HEK293 (cell line): Measurements from ENCODE around the gene BAIAP2.

Experiments
- CTCF ChIA-PET: fragments of 350-600 bp; formaldehyde crosslinking; extraction: SDS; loops from one replicate; lab custom pipeline; 2021; ENCODE audit warnings: antibody characterized with exemption; lab: Yijun Ruan, JAX
- POLR2A ChIA-PET: fragments of 300-600 bp; formaldehyde crosslinking; extraction: SDS; loops from one replicate; lab custom pipeline; 2020; ENCODE audit warnings: antibody characterized with exemption, inconsistent platforms; lab: Yijun Ruan, JAX
- H3K27ac ChIP-seq: fragments of 200-500 bp; sonication (Bioruptor generic); 2 replicates; pipeline ENCODE4 v1.5.1; 2014; ENCODE audit warnings: low read depth, low read length, control low read depth, inconsistent platforms; ENCODE audit errors: extremely low read depth
- H3K36me3 ChIP-seq, 2 experiments: fragments of 200-500 bp in 1 of 2; sonication (Bioruptor generic) in 1 of 2; 1 replicate in 1 of 2; 2 replicates in 1 of 2; pipeline ENCODE4 v1.5.1; 2014 to 2017; ENCODE audit warnings: inconsistent platforms in 2 of 2, low read length in 2 of 2; ENCODE audit not compliant: control insufficient read depth in 2 of 2, insufficient read depth in 1 of 2
- H3K4me1 ChIP-seq: fragments of 200-500 bp; sonication (Bioruptor generic); 2 replicates; pipeline ENCODE4 v1.5.1; 2014; ENCODE audit warnings: mild to moderate bottlenecking, low read length, inconsistent platforms; ENCODE audit not compliant: control insufficient read depth, insufficient read depth
- H3K4me3 ChIP-seq: 2 replicates; pipeline ENCODE4 v1.5.1; 2011; ENCODE audit warnings: low read depth, mild to moderate bottlenecking, control low read depth, low read length, moderate library complexity
- H3K9me3 ChIP-seq: fragments of 200-500 bp; sonication (Bioruptor generic); 2 replicates; pipeline ENCODE4 v1.5.1; 2014; ENCODE audit warnings: low read depth, low read length, inconsistent platforms; ENCODE audit not compliant: control insufficient read depth, insufficient read depth
- EGR2 ChIP-seq: fragments of 450-650 bp; formaldehyde crosslinking; IDR thresholded peaks from 2 replicates; pipeline ENCODE4 v1.5.1; 2016; ENCODE audit warnings: low read depth, missing biosample characterization, missing genetic modification characterization
- FEZF1 ChIP-seq: fragments of 450-650 bp; formaldehyde crosslinking; IDR thresholded peaks from 2 replicates; pipeline ENCODE4 v1.5.1; 2016; ENCODE audit warnings: missing biosample characterization, missing genetic modification characterization
- OSR2 ChIP-seq: fragments of 450-650 bp; formaldehyde crosslinking; IDR thresholded peaks from 2 replicates; pipeline ENCODE4 v1.5.1; 2016; ENCODE audit warnings: missing biosample characterization, missing genetic modification characterization
- SCRT2 ChIP-seq: fragments of 450-650 bp; formaldehyde crosslinking; IDR thresholded peaks from 2 replicates; pipeline ENCODE4 v1.5.1; 2016; ENCODE audit warnings: missing biosample characterization, missing genetic modification characterization
- SETDB1 ChIP-seq: IDR thresholded peaks from one replicate; pipeline ENCODE4 v1.6.1; 2017; ENCODE audit warnings: mild to moderate bottlenecking, low read length, moderate library complexity, mixed read lengths; ENCODE audit not compliant: insufficient read length
- SP2 ChIP-seq: fragments of 450-650 bp; formaldehyde crosslinking; IDR thresholded peaks from 2 replicates; pipeline ENCODE4 v1.5.1; 2016; ENCODE audit warnings: missing biosample characterization, missing genetic modification characterization
- ZBTB7A ChIP-seq: fragments of 450-650 bp; formaldehyde crosslinking; IDR thresholded peaks from 2 replicates; pipeline ENCODE4 v1.5.1; 2016; ENCODE audit warnings: low read depth, missing biosample characterization, missing genetic modification characterization
- ZEB2 ChIP-seq: fragments of 450-650 bp; formaldehyde crosslinking; IDR thresholded peaks from 2 replicates; pipeline ENCODE4 v1.5.1; 2016; ENCODE audit warnings: missing biosample characterization, missing genetic modification characterization
- ZIC2 ChIP-seq: fragments of 450-650 bp; formaldehyde crosslinking; IDR thresholded peaks from 2 replicates; pipeline ENCODE4 v1.5.1; 2016; ENCODE audit warnings: missing biosample characterization, missing genetic modification characterization
- ZNF23 ChIP-seq: fragments of 450-650 bp; formaldehyde crosslinking; IDR thresholded peaks from 2 replicates; pipeline ENCODE4 v1.5.1; 2016; ENCODE audit warnings: missing biosample characterization, missing genetic modification characterization, borderline replicate concordance
- ZNF391 ChIP-seq: fragments of 450-650 bp; formaldehyde crosslinking; IDR thresholded peaks from 2 replicates; pipeline ENCODE4 v1.5.1; 2016; ENCODE audit warnings: low read depth, missing biosample characterization, missing genetic modification characterization, borderline replicate concordance
- ZNF423 ChIP-seq: fragments of 450-650 bp; formaldehyde crosslinking; IDR thresholded peaks from 2 replicates; pipeline ENCODE4 v1.5.1; 2016; ENCODE audit warnings: missing biosample characterization, missing genetic modification characterization
- ZNF600 ChIP-seq: fragments of 450-650 bp; formaldehyde crosslinking; IDR thresholded peaks from 2 replicates; pipeline ENCODE4 v1.5.1; 2016; ENCODE audit warnings: missing biosample characterization, missing genetic modification characterization
- ZNF660 ChIP-seq: fragments of 450-650 bp; IDR thresholded peaks from 2 replicates; pipeline ENCODE4 v1.5.1; 2018; ENCODE audit warnings: missing biosample characterization, mild to moderate bottlenecking, missing genetic modification characterization
- ZNF670 ChIP-seq: fragments of 450-650 bp; formaldehyde crosslinking; IDR thresholded peaks from 2 replicates; pipeline ENCODE4 v1.5.1; 2016; ENCODE audit warnings: missing biosample characterization, missing genetic modification characterization, low read depth
- ZNF76 ChIP-seq: fragments of 450-650 bp; formaldehyde crosslinking; IDR thresholded peaks from 2 replicates; pipeline ENCODE4; 2016; ENCODE audit warnings: low read depth, missing biosample characterization, missing genetic modification characterization, borderline replicate concordance
- TF ChIP-seq, protein P1 (sequence below): fragments of 450-650 bp; formaldehyde crosslinking; IDR thresholded peaks from 2 replicates; pipeline ENCODE4 v1.5.1; 2016; ENCODE audit warnings: missing biosample characterization, missing genetic modification characterization
- TF ChIP-seq, protein P2 (sequence below): fragments of 450-650 bp; formaldehyde crosslinking; IDR thresholded peaks from 2 replicates; pipeline ENCODE4 v1.5.1; 2016; ENCODE audit warnings: missing biosample characterization, missing genetic modification characterization
- TF ChIP-seq, protein P3 (sequence below): fragments of 450-650 bp; formaldehyde crosslinking; IDR thresholded peaks from 2 replicates; pipeline ENCODE4 v1.5.1; 2017; ENCODE audit warnings: missing biosample characterization, mild to moderate bottlenecking, missing genetic modification characterization, moderate library complexity
- TF ChIP-seq, protein P4 (sequence below): fragments of 450-650 bp; formaldehyde crosslinking; IDR thresholded peaks from 2 replicates; pipeline ENCODE4 v1.5.1; 2017; ENCODE audit warnings: missing biosample characterization, missing genetic modification characterization
- TF ChIP-seq, protein P5 (sequence below): sonication (generic); formaldehyde crosslinking; IDR thresholded peaks from 2 replicates; pipeline ENCODE4 v1.8.1; 2022; ENCODE audit warnings: mild to moderate bottlenecking, moderate library complexity, missing genetic modification reagents
- TF ChIP-seq, protein P6 (sequence below): fragments of 450-650 bp; formaldehyde crosslinking; IDR thresholded peaks from 2 replicates; pipeline ENCODE4 v1.5.1; 2016; ENCODE audit warnings: missing biosample characterization, missing genetic modification characterization
- TF ChIP-seq, protein P7 (sequence below): fragments of 450-650 bp; formaldehyde crosslinking; IDR thresholded peaks from 2 replicates; pipeline ENCODE4 v1.5.1; 2016; ENCODE audit warnings: missing biosample characterization, missing genetic modification characterization
- TF ChIP-seq, protein P8 (sequence below): fragments of 450-650 bp; formaldehyde crosslinking; IDR thresholded peaks from 2 replicates; pipeline ENCODE4 v1.5.1; 2016; ENCODE audit warnings: missing biosample characterization, missing genetic modification characterization, low read depth

Gene BAIAP2

DNA sequence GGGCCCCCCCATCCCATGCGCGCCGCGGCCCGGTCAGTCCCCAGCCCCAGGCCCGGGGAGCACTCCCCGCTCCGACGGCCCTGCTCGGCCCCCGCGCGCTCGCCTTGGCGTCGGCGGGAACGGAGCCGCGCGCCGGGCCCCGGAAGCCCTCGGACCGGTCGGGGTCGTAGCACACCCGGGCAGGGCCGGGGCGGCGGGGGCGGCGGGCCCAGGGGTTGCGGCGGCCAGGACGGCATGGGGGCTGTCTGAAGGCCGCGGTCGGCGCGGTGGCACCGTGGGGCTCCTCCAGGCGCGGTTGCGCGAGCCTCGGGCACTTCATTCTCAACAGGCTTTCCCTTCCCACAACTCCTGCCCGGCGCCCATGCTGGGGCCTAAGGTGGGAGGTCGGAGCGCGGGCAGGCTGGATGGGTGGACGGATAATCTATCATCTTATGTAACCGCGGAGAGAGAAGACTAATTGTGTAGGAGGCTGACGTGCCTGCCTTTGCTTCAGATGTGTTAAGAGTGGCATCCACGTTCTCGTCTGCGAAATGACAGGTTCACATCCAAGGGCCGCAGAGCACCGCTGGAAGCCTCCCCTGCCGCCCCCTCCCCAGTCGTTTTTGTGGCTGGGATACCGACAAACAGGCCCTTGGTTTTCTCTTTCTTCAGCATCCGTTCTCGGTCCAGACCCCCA lies 708 bp downstream of the BAIAP2 start:
- H3K4me3 ChIP-seq, result peak overlapping the region; percentile 75
- peaks cover 9% of the 10 kb centered on the region for H3K4me1 ChIP-seq
- ChIA-PET CTCF (interaction anchor here (1.8 to 4.3 kb wide), 4 partner anchors 12 to 67 kb away, joined by 7 to 24 read pairs (median 12); no protein-coding TSS in a partner anchor), POLR2A (interaction anchor here (0.6 to 3.9 kb wide), 17 partner anchors 8 to 325 kb away, joined by 3 to 23 read pairs (median 5); partner anchors contain the start of gene CHMP6)
- H3K36me3 ChIP-seq, result peaks cover 0 to 39% of the 10 kb centered on the region in 2 experiments; a peak in 1 of 3 replicates
- H3K27ac ChIP-seq, result peak overlapping the region; percentile 58; the same call in 1 of the 2 replicates
- H3K9me3 ChIP-seq, result no peaks in the 10 kb centered on the region
- TF ChIP-seq, protein P1, sequence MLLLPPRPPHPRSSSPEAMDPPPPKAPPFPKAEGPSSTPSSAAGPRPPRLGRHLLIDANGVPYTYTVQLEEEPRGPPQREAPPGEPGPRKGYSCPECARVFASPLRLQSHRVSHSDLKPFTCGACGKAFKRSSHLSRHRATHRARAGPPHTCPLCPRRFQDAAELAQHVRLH (tag by site-specific recombination), result no peak
- no peak for TF ChIP-seq ZBTB7A
- TF ChIP-seq SETDB1, result no peak
- TF ChIP-seq, protein P2, sequence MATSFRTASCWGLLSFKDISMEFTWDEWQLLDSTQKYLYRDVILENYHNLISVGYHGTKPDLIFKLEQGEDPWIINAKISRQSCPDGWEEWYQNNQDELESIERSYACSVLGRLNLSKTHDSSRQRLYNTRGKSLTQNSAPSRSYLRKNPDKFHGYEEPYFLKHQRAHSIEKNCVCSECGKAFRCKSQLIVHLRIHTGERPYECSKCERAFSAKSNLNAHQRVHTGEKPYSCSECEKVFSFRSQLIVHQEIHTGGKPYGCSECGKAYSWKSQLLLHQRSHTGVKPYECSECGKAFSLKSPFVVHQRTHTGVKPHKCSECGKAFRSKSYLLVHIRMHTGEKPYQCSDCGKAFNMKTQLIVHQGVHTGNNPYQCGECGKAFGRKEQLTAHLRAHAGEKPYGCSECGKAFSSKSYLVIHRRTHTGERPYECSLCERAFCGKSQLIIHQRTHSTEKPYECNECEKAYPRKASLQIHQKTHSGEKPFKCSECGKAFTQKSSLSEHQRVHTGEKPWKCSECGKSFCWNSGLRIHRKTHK (tag by site-specific recombination), result no peak
- TF ChIP-seq SCRT2, result no peak
- TF ChIP-seq, protein P3, sequence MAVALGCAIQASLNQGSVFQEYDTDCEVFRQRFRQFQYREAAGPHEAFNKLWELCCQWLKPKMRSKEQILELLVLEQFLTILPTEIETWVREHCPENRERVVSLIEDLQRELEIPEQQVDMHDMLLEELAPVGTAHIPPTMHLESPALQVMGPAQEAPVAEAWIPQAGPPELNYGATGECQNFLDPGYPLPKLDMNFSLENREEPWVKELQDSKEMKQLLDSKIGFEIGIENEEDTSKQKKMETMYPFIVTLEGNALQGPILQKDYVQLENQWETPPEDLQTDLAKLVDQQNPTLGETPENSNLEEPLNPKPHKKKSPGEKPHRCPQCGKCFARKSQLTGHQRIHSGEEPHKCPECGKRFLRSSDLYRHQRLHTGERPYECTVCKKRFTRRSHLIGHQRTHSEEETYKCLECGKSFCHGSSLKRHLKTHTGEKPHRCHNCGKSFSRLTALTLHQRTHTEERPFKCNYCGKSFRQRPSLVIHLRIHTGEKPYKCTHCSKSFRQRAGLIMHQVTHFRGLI (tag by site-specific recombination), result no peak
- TF ChIP-seq, protein P4, sequence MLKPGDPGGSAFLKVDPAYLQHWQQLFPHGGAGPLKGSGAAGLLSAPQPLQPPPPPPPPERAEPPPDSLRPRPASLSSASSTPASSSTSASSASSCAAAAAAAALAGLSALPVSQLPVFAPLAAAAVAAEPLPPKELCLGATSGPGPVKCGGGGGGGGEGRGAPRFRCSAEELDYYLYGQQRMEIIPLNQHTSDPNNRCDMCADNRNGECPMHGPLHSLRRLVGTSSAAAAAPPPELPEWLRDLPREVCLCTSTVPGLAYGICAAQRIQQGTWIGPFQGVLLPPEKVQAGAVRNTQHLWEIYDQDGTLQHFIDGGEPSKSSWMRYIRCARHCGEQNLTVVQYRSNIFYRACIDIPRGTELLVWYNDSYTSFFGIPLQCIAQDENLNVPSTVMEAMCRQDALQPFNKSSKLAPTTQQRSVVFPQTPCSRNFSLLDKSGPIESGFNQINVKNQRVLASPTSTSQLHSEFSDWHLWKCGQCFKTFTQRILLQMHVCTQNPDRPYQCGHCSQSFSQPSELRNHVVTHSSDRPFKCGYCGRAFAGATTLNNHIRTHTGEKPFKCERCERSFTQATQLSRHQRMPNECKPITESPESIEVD (tag by site-specific recombination), result no peak
- TF ChIP-seq ZNF660, result no peak
- TF ChIP-seq, protein P5, sequence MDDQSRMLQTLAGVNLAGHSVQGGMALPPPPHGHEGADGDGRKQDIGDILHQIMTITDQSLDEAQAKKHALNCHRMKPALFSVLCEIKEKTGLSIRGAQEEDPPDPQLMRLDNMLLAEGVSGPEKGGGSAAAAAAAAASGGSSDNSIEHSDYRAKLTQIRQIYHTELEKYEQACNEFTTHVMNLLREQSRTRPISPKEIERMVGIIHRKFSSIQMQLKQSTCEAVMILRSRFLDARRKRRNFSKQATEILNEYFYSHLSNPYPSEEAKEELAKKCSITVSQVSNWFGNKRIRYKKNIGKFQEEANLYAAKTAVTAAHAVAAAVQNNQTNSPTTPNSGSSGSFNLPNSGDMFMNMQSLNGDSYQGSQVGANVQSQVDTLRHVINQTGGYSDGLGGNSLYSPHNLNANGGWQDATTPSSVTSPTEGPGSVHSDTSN (CRISPR knock-in tag), result 0 out of 2 replicates have a peak, but pooled peaks have one; percentile 30
- TF ChIP-seq ZIC2, result peak; percentile 90
- TF ChIP-seq ZNF23 (tag by site-specific recombination), result no peak
- no peak for TF ChIP-seq FEZF1 (tag by site-specific recombination)
- no peak for TF ChIP-seq ZNF423 (tag by site-specific recombination)
- no peak for TF ChIP-seq ZNF670
- peak; percentile 61; the same call in 1 of the 2 replicates for TF ChIP-seq ZNF76 (tag by site-specific recombination)
- TF ChIP-seq, protein P6, sequence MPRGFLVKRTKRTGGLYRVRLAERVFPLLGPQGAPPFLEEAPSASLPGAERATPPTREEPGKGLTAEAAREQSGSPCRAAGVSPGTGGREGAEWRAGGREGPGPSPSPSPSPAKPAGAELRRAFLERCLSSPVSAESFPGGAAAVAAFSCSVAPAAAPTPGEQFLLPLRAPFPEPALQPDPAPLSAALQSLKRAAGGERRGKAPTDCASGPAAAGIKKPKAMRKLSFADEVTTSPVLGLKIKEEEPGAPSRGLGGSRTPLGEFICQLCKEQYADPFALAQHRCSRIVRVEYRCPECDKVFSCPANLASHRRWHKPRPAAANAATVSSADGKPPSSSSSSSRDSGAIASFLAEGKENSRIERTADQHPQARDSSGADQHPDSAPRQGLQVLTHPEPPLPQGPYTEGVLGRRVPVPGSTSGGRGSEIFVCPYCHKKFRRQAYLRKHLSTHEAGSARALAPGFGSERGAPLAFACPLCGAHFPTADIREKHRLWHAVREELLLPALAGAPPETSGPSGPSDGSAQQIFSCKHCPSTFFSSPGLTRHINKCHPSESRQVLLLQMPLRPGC (tag by site-specific recombination), result no peak
- TF ChIP-seq ZEB2 (tag by site-specific recombination), result peak; percentile 50; the same call in 1 of the 2 replicates
- no peak for TF ChIP-seq ZNF391 (tag by site-specific recombination)
- no peak for TF ChIP-seq OSR2 (tag by site-specific recombination)
- peak; percentile 90 for TF ChIP-seq EGR2 (tag by site-specific recombination)
- TF ChIP-seq, protein P7, sequence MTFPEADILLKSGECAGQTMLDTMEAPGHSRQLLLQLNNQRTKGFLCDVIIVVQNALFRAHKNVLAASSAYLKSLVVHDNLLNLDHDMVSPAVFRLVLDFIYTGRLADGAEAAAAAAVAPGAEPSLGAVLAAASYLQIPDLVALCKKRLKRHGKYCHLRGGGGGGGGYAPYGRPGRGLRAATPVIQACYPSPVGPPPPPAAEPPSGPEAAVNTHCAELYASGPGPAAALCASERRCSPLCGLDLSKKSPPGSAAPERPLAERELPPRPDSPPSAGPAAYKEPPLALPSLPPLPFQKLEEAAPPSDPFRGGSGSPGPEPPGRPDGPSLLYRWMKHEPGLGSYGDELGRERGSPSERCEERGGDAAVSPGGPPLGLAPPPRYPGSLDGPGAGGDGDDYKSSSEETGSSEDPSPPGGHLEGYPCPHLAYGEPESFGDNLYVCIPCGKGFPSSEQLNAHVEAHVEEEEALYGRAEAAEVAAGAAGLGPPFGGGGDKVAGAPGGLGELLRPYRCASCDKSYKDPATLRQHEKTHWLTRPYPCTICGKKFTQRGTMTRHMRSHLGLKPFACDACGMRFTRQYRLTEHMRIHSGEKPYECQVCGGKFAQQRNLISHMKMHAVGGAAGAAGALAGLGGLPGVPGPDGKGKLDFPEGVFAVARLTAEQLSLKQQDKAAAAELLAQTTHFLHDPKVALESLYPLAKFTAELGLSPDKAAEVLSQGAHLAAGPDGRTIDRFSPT (tag by site-specific recombination), result no peak
- TF ChIP-seq, protein P8, sequence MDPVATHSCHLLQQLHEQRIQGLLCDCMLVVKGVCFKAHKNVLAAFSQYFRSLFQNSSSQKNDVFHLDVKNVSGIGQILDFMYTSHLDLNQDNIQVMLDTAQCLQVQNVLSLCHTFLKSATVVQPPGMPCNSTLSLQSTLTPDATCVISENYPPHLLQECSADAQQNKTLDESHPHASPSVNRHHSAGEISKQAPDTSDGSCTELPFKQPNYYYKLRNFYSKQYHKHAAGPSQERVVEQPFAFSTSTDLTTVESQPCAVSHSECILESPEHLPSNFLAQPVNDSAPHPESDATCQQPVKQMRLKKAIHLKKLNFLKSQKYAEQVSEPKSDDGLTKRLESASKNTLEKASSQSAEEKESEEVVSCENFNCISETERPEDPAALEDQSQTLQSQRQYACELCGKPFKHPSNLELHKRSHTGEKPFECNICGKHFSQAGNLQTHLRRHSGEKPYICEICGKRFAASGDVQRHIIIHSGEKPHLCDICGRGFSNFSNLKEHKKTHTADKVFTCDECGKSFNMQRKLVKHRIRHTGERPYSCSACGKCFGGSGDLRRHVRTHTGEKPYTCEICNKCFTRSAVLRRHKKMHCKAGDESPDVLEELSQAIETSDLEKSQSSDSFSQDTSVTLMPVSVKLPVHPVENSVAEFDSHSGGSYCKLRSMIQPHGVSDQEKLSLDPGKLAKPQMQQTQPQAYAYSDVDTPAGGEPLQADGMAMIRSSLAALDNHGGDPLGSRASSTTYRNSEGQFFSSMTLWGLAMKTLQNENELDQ (tag by site-specific recombination), result no peak
- peak; percentile 34; the same call in 1 of the 2 replicates for TF ChIP-seq SP2 (tag by site-specific recombination)
- TF ChIP-seq ZNF600 (tag by site-specific recombination), result 0 out of 2 replicates have a peak, but pooled peaks have one; percentile 24
